Kidney (tissue), 14 donors: ENCODE results near the gene SYVN1. TPM values are rescaled to one million over a fixed set of nuclear protein-coding genes. Genes with fewer than 3 reads are reported as not detected.

Experiments used
- DNase-seq, 5 donors: peaks; one replicate each; pipeline ENCODE4 v3.0.0-alpha.2; 2013 to 2020
- FAIRE-seq: peaks from 2 replicates; lab custom pipeline; 2012; peaks lifted over from hg19 to GRCh38; lab: Jason Lieb, UNC
- H3K27ac ChIP-seq, 2 donors: one replicate each; pipeline ENCODE4 v1.7.0; 2013; ENCODE audit warnings: low read depth in 2 of 2, low read length in 2 of 2, inconsistent platforms in 1 of 2
- H3K27me3 ChIP-seq: one replicate; pipeline ENCODE4 v1.7.1; 2013; ENCODE audit warnings: low read length, inconsistent platforms; ENCODE audit not compliant: control insufficient read depth, insufficient read depth
- H3K36me3 ChIP-seq, 3 donors: one replicate each; pipeline versions ENCODE4 v1.7.0 to v1.7.1; 2013; ENCODE audit warnings: low read length in 3 of 3, control low read depth in 1 of 3, inconsistent platforms in 1 of 3; ENCODE audit not compliant: insufficient read depth in 3 of 3, control insufficient read depth in 2 of 3
- H3K4me1 ChIP-seq, 3 donors: one replicate each; pipeline versions ENCODE4 v1.7.0 to v1.7.1; 2013; ENCODE audit warnings: low read length in 3 of 3, inconsistent platforms in 1 of 3, low read depth in 1 of 3; ENCODE audit not compliant: control insufficient read depth in 2 of 3, insufficient read depth in 2 of 3
- H3K4me3 ChIP-seq, 3 donors: one replicate each; pipeline versions ENCODE4 v1.7.0 to v1.8.1; 2013; ENCODE audit warnings: low read length in 3 of 3, control low read depth in 1 of 3, inconsistent platforms in 1 of 3
- H3K9ac ChIP-seq, 3 donors: one replicate each; pipeline versions ENCODE4 v1.7.0 to v1.7.1; 2013; ENCODE audit warnings: low read length in 3 of 3, control low read depth in 1 of 3, inconsistent platforms in 1 of 3
- H3K9me3 ChIP-seq, 3 donors: one replicate each; pipeline versions ENCODE4 v1.7.0 to v1.7.1; 2013; ENCODE audit warnings: low read length in 3 of 3, control low read depth in 1 of 3, inconsistent platforms in 1 of 3; ENCODE audit not compliant: control insufficient read depth in 2 of 3, insufficient read depth in 1 of 3
- intact Hi-C: fragments of 100-400 bp; cut with DNase I; formaldehyde crosslinking; loops from one replicate; pipeline ENCODE4 v1.11.1; 2022
- polyA plus RNA-seq: library from polyadenylated mRNA; stranded (reverse); fragments of 350-450 nt; fragmentation: Illumina TruSeq; extraction: RNeasy Lipid Tissue Mini Kit (QIAGEN cat#74804); gene quantifications from one replicate; pipeline ENCODE4 v1.2.3, GENCODE V29; 2014; ENCODE audit warnings: low read depth, low replicate concordance; ENCODE audit not compliant: insufficient read depth
- total RNA-seq: library from RNA; stranded (reverse); fragmentation: NEBNext Ultra II Directional; extraction: Animal tissue kit (Norgen Biotek cat#: 25700); gene quantifications from one replicate; pipeline ENCODE4 v1.2.1, GENCODE V29; 2021
- TF ChIP-seq, protein P1 (sequence below): IDR thresholded peaks from 3 replicates; pipeline ENCODE4 v1.5.1; 2012; ENCODE audit warnings: mild to moderate bottlenecking, moderate library complexity, borderline replicate concordance; ENCODE audit not compliant: insufficient read depth; ENCODE audit errors: extremely low read depth
- donor health status: control.
- donor health status: control.
- donor health status: control.
- donor health status: control.
- donor health status: control.
- donor health status: DM: yes; HTN: yes; CAD: no.
- donor health status: Normal renal cell carcinoma (clear cell type).

The SYVN1 gene
- total and polyA plus RNA-seq, 2 donors from 2014 or later, result 21.2 to 69.8 TPM

DNA sequence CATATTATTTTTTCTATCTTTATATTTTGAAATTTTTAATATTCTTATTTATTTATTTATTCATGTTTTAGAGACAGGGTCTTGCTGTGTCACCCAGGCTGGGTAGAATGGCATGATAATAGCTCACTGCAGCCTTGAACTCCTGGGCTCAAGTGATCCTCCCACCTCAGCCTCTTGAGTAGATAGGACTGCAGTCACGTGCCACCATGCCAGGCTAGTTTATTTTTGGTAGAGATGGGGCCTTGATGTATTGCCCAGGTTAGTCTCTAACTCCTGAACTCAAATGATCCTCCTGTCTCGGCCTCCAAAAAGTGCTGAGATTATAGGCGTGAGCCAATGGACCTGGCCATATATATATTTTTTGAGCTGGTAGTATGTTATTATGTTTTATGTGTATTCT is 33.3 kb upstream of the SYVN1 start:
- no peak for FAIRE-seq

DNA sequence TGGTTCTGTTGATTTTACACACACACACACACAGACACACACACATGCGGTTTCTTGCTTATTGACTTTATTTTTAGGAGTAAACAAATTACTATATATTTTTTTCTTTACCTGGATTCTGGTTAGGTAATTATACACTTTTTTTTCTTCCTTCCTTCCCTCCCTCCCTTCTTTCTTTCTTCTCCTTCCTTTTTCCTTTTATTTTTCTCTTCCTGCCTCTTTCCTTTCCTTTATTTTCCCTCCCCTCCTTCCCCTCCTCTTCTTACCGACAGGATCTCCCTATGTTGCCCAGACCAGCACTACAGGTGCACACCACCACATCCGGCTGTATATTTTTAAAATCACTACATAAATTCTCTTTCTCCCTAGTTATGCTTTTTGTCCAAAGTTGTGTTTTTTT is 32.6 kb upstream of the SYVN1 start:
- Histone ChIP-seq H3K4me3 (no peak overlapping the region), H3K27ac (no peak overlapping the region), H3K4me1 (peaks cover 0 to 2% (median 0%) of the 10 kb centered on the region in 3 donors), H3K27me3 (no peaks in the 10 kb centered on the region), H3K9me3 (no peaks in the 10 kb centered on the region), H3K36me3 (no peaks in the 10 kb centered on the region), H3K9ac (no peak overlapping the region)
- DNase-seq, result no peak
- intact Hi-C loops, result no loop called here
- TF ChIP-seq, protein P1, sequence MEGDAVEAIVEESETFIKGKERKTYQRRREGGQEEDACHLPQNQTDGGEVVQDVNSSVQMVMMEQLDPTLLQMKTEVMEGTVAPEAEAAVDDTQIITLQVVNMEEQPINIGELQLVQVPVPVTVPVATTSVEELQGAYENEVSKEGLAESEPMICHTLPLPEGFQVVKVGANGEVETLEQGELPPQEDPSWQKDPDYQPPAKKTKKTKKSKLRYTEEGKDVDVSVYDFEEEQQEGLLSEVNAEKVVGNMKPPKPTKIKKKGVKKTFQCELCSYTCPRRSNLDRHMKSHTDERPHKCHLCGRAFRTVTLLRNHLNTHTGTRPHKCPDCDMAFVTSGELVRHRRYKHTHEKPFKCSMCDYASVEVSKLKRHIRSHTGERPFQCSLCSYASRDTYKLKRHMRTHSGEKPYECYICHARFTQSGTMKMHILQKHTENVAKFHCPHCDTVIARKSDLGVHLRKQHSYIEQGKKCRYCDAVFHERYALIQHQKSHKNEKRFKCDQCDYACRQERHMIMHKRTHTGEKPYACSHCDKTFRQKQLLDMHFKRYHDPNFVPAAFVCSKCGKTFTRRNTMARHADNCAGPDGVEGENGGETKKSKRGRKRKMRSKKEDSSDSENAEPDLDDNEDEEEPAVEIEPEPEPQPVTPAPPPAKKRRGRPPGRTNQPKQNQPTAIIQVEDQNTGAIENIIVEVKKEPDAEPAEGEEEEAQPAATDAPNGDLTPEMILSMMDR, result no peak
- FAIRE-seq, result no peak

More for the DNA sequence above, 33.3 kb upstream of the SYVN1 start:
- no peaks in the 10 kb centered on the region for H3K36me3 ChIP-seq
- H3K9me3 ChIP-seq, result no peaks in the 10 kb centered on the region
- no peak overlapping the region for H3K4me3 ChIP-seq
- no peak overlapping the region for H3K27ac ChIP-seq
- TF ChIP-seq, protein P1, result no peak
- intact Hi-C loops, result no loop called here
- peaks cover 0 to 2% (median 0%) of the 10 kb centered on the region in 3 donors for H3K4me1 ChIP-seq
- H3K27me3 ChIP-seq, result no peaks in the 10 kb centered on the region
- peak in 1 of 5 donors; percentile 8 for DNase-seq
- H3K9ac ChIP-seq, result no peak overlapping the region

DNA sequence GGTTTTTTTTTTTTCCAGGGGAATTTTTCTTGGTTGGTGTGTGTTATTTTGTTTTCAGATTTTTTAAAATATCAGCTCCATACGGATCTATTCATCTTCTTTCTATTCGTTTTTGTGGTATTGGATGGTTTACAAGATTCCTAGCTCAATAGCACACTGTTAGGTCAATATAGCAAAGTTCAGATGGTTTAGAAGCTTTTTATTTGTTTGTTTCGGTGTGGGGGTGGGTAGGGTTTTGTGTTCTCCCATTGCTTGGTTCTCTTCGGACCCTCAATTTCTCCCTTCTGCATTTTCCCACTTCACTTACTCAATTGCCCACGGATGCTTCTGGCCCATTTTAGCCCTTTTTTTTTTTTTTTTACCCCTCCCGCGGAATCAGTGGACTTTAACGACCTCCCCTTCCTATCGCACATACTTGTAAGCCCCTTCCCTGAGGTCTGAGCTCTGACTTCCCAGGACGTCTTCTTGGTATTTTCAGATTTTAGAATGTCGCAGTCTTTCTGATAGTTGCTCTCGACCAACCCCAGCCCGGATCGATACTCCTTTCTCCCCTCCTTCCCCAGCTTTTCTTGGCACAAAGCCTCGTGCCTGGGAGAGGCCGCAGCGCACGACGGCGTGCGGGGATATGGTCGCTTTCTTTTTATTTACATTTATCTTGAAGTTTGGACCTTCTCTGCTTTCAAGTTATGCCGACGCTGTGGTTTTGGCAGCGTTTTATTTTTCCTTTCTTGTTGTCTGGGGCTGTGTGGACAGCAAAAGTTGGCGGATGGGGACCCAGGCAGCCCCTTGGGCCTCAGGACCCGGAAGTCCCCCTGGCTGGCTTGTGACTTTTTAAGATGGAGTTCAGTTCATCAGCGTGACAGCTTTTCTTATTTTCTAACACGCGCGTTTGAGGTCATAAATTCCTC is 31.3 kb upstream of the SYVN1 start:
- Histone ChIP-seq H3K27me3 (no peaks in the 10 kb centered on the region), H3K9ac (no peak overlapping the region), H3K27ac (peak overlapping the region in 1 of 2 donors; percentile 69), H3K4me3 (peak overlapping the region; percentile 0 to 47 (median 41)), H3K9me3 (no peaks in the 10 kb centered on the region), H3K36me3 (no peaks in the 10 kb centered on the region), H3K4me1 (peaks cover 0 to 2% (median 0%) of the 10 kb centered on the region in 3 donors)
- intact Hi-C loops, result no loop called here
- no peak for FAIRE-seq
- DNase-seq, result peak in 2 of 5 donors; percentile 62 to 68
- TF ChIP-seq, protein P1, result no peak
